ENCODE data around the gene C10orf95. TPM values are rescaled to one million over a fixed set of nuclear protein-coding genes. Genes with fewer than 3 reads are reported as not detected.
"Not testable (repeated sequence)": the region's sequence is repeated elsewhere in the genome, so short reads cannot be mapped to it uniquely, and the experiment has no call there.

C10orf95 gene
- total RNA-seq, 2 donors from 2014 or later, result 0.29 to 0.39 TPM

DNA sequence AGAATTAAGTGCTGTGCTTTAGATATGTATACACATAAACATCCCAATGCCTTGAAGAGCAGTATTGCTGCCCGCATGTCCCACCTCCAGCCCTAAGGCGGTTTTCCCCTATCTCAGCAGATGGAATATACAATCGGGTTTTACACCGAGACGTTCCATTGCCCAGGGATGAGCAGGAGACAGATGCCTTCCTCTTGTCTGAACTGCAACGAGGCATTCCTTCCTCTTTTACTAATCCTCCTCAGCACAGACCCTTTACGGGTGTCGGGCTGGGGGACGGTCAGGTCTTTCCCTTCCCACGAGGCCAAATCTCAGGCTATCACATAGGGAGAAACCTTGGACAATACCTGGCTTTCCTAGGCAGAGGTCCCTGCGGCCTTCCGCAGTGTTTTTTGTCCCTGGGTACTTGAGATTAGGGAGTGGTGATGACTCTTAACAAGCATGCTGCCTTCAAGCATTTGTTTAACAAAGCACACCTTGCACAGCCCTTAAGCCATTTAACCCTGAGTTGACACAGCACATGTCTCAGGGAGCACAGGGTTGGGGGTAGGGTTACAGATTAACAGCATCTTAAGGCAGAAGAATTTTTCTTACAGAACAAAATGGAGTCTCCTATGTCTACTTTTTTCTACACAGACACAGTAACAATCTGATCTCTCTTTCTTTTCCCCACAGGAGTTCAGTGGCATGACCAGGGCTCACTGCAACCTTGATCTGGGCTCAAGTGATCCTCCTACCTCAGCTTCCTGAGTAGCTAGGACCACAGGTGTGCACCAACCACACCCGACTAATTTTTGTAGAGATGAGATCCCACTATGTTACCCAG is 3.5 kb upstream of the C10orf95 start:
- peak overlapping the region; percentile 8 for H3K27ac Mint-ChIP-seq
- H3K4me1 Mint-ChIP-seq, result peaks cover 13% of the 10 kb centered on the region
- H3K4me3 Mint-ChIP-seq; H3K9me3 Mint-ChIP-seq; H3K27me3 Mint-ChIP-seq; ATAC-seq (replicated peaks): not testable (repeated sequence)
- peaks cover 58% of the 10 kb centered on the region for H3K36me3 Mint-ChIP-seq (ENCODE audit: low read depth)

DNA sequence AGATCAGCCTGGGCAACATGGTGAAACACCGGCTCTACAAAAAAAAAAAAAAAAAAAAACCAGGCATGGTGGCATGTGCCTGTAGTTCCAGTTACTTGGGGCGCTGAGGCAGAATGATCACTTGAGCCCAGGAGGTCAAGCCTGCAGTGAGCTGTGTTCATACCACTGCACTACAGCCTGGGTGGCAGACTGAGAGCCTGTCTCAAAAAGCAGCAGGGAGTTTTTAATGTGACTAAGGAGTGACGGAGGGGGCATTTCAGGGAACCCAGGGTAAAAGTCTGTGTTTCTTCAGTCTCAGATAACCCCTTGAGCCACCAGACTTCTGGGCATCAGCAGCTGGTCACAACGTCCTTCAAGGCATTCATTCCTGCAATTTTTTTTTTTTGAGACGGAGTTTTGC is 2.2 kb upstream of the C10orf95 start:
- Mint-ChIP-seq H3K4me1 (peaks cover 18% of the 10 kb centered on the region), H3K27me3 (no peaks in the 10 kb centered on the region)

GRCh38 chr10:102452672-102453340 is 1.5 kb upstream of the C10orf95 start:
- peaks cover 64% of the 10 kb centered on the region for H3K36me3 Mint-ChIP-seq (ENCODE audit: low read depth)
- H3K9me3 Mint-ChIP-seq, result no peaks in the 10 kb centered on the region
- ATAC-seq (replicated peaks), result peak; percentile 79
- peak overlapping the region; percentile 93 for H3K27ac Mint-ChIP-seq
- peak overlapping the region; percentile 67 for H3K4me3 Mint-ChIP-seq
- no peaks in the 10 kb centered on the region for H3K27me3 Mint-ChIP-seq
- H3K4me1 Mint-ChIP-seq, result peaks cover 17% of the 10 kb centered on the region

More for the DNA sequence above, 2.2 kb upstream of the C10orf95 start:
- Mint-ChIP-seq H3K36me3 (ENCODE audit: low read depth) (peaks cover 64% of the 10 kb centered on the region), H3K4me3 (peak overlapping the region; percentile 67), H3K9me3 (no peaks in the 10 kb centered on the region), H3K27ac (peak overlapping the region; percentile 93)
- ATAC-seq (replicated peaks), result no peak

DNA sequence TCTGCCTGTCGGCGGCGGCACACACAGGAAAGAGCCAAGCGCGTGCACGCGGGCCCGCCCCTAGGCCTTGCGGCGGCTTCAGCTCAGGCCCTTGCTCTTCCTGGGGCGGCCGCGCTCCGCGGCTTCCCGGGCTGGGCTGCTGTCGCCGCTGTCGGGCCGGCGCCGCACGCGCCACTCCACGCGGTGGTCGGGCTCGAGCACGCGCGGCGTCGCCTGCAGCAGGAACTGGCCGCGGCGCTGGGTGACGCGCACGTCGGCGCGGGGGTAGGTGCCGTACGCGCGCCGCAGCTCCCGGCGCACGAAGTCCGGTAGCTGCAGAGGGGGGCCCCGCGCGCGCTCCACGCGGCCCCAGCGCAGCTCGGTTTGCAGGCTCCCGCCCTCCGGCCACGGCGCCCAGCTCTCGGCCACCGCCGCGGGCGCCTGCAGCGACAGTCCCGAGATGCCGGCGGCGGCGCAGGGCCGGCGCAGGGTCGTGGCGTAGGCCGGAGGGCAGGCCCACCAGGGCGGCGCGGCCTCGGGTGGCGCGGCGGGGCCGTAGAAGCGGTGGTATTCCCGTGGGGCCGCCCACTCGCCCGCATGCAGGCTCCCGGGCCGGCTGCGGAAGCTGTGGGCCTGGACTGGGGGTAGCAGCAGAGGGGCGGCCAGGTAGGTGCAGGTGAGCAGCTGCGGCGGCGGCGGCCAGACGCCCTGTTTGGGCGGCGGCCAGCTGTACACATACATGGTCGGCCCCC is 804 bp downstream of the C10orf95 start:
- peak; percentile 67 for ATAC-seq (replicated peaks)
- Mint-ChIP-seq H3K36me3 (ENCODE audit: low read depth) (peaks cover 53% of the 10 kb centered on the region), H3K4me1 (peaks cover 12% of the 10 kb centered on the region), H3K27ac (peak overlapping the region; percentile 87), H3K9me3 (no peaks in the 10 kb centered on the region), H3K27me3 (no peaks in the 10 kb centered on the region), H3K4me3 (peak overlapping the region; percentile 84)

DNA sequence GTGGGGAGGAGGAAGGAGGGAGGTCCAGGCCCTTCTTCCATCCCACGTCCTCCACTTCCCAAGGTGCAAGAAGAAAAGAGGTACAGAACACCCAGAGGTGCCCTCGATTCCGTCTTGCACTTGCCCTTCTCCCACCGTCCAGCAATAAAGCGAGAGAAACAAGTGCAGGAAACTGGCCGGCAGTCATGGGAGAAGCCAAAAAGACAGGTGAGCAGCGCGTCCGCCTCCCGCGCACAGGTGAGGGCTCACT is 1.3 kb downstream of the C10orf95 start:
- peaks cover 12% of the 10 kb centered on the region for H3K4me1 Mint-ChIP-seq
- ATAC-seq (replicated peaks), result peak; percentile 1
- peaks cover 48% of the 10 kb centered on the region for H3K36me3 Mint-ChIP-seq (ENCODE audit: low read depth)
- H3K27ac Mint-ChIP-seq, result peak overlapping the region; percentile 87
- H3K4me3 Mint-ChIP-seq, result peak overlapping the region; percentile 84
- H3K27me3 Mint-ChIP-seq, result no peaks in the 10 kb centered on the region
- no peaks in the 10 kb centered on the region for H3K9me3 Mint-ChIP-seq

DNA sequence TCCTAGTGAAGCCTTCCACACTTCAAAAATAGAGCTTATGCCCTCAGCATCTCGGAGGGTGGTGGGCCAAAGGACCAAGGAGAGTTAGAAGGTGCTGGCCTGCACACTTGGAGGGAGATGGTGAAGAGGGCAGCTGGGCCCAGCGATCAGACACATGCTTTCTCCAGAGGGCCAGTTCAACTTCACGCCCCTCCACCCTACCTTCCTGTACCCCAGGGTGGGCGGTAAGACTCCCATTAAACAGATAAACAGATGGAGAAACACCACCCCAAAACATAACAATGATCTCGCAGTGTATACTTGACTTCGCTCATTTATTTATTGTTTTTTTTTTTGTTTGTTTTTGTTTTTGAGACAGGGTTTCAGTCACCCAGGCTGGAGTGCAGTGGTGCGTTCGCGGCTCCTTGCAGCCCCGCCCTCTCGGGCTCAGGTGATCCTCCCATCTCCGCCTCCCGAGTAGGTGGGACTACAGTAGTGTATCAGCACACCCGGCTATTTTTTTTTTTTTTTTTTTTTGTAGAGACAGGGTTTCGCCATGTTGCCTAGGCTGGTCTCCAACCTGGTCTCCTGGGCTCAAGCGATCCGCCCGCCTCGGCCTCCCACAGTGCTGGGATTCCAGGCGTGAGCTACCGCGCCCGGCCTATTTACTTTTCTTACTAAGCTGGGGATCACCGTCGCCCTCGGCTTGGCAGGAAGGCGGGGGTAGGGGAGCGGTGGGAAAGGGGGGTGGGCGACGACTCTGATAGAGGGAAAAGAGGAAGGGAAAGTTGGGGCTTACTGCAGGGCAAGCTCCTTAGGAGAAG is 1.8 kb downstream of the C10orf95 start:
- Mint-ChIP-seq H3K4me1 (peaks cover 12% of the 10 kb centered on the region), H3K27me3 (no peaks in the 10 kb centered on the region), H3K27ac (peak overlapping the region; percentile 87), H3K4me3 (peak overlapping the region; percentile 84), H3K9me3 (no peaks in the 10 kb centered on the region), H3K36me3 (ENCODE audit: low read depth) (peaks cover 43% of the 10 kb centered on the region)
- ATAC-seq (replicated peaks), result peak; percentile 68

DNA sequence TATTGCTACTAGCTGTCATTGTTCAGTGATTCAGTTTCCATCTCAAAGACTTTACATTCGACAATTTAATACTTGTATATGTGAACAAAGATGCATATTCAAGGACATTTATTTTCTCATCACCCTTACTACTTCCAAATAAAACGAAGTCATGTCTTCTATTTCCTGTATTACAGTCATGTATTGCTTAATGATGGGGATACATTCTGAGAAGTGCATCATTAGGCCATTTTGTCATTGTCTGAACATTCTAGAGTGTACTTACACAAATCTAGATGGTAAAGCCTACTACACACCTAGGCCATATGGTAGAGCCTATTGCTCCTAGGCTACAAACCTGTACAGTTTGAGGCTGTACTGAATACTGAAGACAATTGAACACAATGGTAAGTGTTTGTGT is 6.5 kb downstream of the C10orf95 start:
- no peak for ATAC-seq (replicated peaks)
- H3K9me3 Mint-ChIP-seq, result no peaks in the 10 kb centered on the region
- H3K36me3 Mint-ChIP-seq (ENCODE audit: low read depth), result peaks cover 6% of the 10 kb centered on the region
- no peaks in the 10 kb centered on the region for H3K27me3 Mint-ChIP-seq
- peaks cover 5% of the 10 kb centered on the region for H3K4me1 Mint-ChIP-seq
- H3K27ac Mint-ChIP-seq, result no peak overlapping the region
- H3K4me3 Mint-ChIP-seq, result no peak overlapping the region

DNA sequence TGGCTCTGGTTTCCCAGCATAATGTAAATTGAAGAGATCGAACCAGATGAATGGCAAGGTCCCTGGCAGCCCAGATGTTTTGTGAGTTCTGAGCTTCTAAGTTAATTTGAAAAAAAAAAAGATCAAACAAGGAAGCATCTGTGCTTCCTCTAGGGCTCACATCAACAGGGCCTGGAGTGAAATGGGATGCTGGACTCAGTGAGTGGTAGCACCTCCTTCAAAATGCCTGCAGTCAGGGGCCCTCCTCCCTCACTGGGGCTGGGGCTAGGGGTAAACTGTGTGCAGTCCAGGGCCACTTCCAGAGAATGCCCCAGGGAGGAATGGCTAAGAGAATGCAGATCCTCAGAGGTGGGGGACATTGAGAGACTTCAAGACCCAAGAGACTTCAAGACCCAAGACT is 13.0 kb downstream of the C10orf95 start:
- no peaks in the 10 kb centered on the region for H3K9me3 Mint-ChIP-seq
- H3K27me3 Mint-ChIP-seq, result no peaks in the 10 kb centered on the region
- peaks cover 30% of the 10 kb centered on the region for H3K4me1 Mint-ChIP-seq
- ATAC-seq (replicated peaks), result no peak
- peaks cover 11% of the 10 kb centered on the region for H3K36me3 Mint-ChIP-seq (ENCODE audit: low read depth)
- peak overlapping the region; percentile 89 for H3K4me3 Mint-ChIP-seq
- no peak overlapping the region for H3K27ac Mint-ChIP-seq

DNA sequence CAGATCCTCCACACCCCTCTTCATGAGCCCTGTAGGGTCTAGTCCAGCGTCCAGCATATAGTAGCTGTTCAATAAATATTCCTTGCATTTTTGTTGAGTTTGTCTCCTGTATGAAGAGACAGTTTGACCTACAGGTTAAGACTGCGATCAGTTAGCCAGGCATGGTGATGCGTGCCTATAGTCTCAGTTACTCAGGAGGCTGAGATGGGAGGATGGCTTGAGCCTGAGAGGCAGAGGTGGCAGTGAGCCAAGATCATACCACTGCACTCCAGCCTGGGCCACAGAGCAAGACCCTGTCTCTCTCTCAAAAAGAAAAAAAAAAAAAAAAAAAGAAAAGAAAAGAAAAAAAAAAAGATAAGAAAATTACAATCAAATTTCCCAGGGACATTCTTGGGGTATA is 13.8 kb downstream of the C10orf95 start:
- Mint-ChIP-seq H3K27me3 (no peaks in the 10 kb centered on the region), H3K4me3 (peak overlapping the region; percentile 89), H3K27ac (peak overlapping the region; percentile 82), H3K4me1 (peaks cover 30% of the 10 kb centered on the region), H3K9me3 (no peaks in the 10 kb centered on the region), H3K36me3 (ENCODE audit: low read depth) (peaks cover 11% of the 10 kb centered on the region)
- ATAC-seq (replicated peaks), result no peak

GRCh38 chr10:102436312-102436711 is 15.0 kb downstream of the C10orf95 start:
- peaks cover 34% of the 10 kb centered on the region for H3K4me1 Mint-ChIP-seq
- H3K4me3 Mint-ChIP-seq, result peak overlapping the region; percentile 89
- peak overlapping the region; percentile 82 for H3K27ac Mint-ChIP-seq
- H3K27me3 Mint-ChIP-seq, result no peaks in the 10 kb centered on the region
- no peak for ATAC-seq (replicated peaks)
- peaks cover 11% of the 10 kb centered on the region for H3K36me3 Mint-ChIP-seq (ENCODE audit: low read depth)
- no peaks in the 10 kb centered on the region for H3K9me3 Mint-ChIP-seq

GRCh38 chr10:102435529-102436233 is 15.7 kb downstream of the C10orf95 start:
- Mint-ChIP-seq H3K9me3 (no peaks in the 10 kb centered on the region), H3K27me3 (no peaks in the 10 kb centered on the region), H3K4me1 (peaks cover 34% of the 10 kb centered on the region), H3K27ac (peak overlapping the region; percentile 82), H3K36me3 (ENCODE audit: low read depth) (peaks cover 11% of the 10 kb centered on the region), H3K4me3 (peak overlapping the region; percentile 89)
- peak; percentile 18 for ATAC-seq (replicated peaks)

DNA sequence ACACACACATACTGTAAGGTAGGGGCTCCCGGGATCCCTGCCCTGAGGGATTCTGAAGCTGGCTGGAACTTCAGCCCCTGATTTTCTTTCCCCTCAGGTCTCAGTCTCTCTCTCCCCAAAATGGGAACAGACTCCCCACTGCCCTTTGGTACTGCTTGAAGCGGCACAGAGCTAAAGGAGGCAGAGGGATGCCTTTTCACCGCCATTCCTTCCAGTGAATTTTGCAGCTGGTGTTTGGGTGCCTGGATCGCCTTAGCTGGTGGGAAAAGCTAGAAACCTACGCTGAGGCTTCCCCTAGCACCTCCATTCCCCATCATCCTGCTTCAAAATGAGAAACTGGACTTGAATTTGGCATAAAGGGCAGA is 16.2 kb downstream of the C10orf95 start:
- ATAC-seq (replicated peaks), result no peak
- peaks cover 34% of the 10 kb centered on the region for H3K4me1 Mint-ChIP-seq
- H3K4me3 Mint-ChIP-seq, result peak overlapping the region; percentile 89
- H3K36me3 Mint-ChIP-seq (ENCODE audit: low read depth), result peaks cover 11% of the 10 kb centered on the region
- H3K27me3 Mint-ChIP-seq, result no peaks in the 10 kb centered on the region
- H3K9me3 Mint-ChIP-seq, result no peaks in the 10 kb centered on the region
- peak overlapping the region; percentile 82 for H3K27ac Mint-ChIP-seq

DNA sequence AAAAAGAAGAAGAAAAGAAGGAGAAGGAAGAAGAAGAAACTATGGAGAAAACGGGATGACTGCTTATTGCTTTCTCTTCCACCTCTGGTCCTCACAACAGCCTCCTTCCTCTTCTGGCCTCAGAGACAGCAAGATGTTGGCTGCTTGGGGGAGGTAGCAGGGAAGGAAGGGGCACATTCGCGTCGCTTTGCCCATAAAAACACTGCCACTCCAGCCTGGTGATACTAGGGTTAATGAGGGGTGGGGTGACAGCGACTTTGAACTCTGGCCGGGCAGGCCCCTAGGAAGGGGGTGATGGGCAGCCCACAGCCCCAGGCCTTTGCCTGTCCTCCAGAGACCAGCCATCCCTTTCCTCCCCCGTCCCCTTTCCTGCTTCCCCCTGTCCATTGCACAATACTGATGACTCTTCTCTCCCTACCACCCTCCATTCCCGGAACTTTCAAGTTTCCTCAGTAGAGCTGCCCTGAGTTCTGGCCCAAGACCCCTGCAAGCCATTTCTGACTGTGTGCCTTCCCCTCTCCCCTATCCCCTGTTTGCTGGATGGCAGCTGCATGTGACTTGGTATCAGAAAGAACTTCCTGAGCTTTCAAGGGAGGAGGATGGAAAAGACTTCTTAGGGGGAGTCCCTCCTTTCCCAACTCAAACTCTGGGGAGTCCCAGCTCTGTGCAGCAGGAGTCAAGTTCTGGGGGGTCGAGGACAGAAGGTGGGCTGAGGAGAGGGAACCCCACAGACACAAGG is 16.8 kb downstream of the C10orf95 start:
- H3K27me3 Mint-ChIP-seq, result no peaks in the 10 kb centered on the region
- ATAC-seq (replicated peaks), result no peak
- H3K36me3 Mint-ChIP-seq (ENCODE audit: low read depth), result peaks cover 11% of the 10 kb centered on the region
- H3K4me1 Mint-ChIP-seq, result peaks cover 34% of the 10 kb centered on the region
- peak overlapping the region; percentile 89 for H3K4me3 Mint-ChIP-seq
- H3K9me3 Mint-ChIP-seq, result no peaks in the 10 kb centered on the region
- H3K27ac Mint-ChIP-seq, result peak overlapping the region; percentile 82

All from activated T-helper 17 cell treated with anti-CD3 and anti-CD28 coated beads, Interleukin-2, amount 50 U/mL, for 72 hours (primary cell).